H1 (cell line): Measurements from ENCODE around the gene AGAP3. TPM values are rescaled to one million over a fixed set of nuclear protein-coding genes. Genes with fewer than 3 reads are reported as not detected.

ENCODE experiments used
- CTCF ChIA-PET: fragments of 300-600 bp; sonication (Branson Sonifier 250); formaldehyde crosslinking; loops from one replicate; lab custom pipeline; 2021; ENCODE audit not compliant: partially characterized antibody; lab: Charles Lee
- POLR2A ChIA-PET: fragments of 300-600 bp; sonication (Branson Sonifier 250); formaldehyde crosslinking; loops from one replicate; lab custom pipeline; 2021; ENCODE audit warnings: inconsistent platforms; ENCODE audit not compliant: partially characterized antibody; lab: Charles Lee
- DNase-seq, 2 experiments: peaks; one replicate each; pipeline versions ENCODE4 v3.0.0 to v3.0.0-alpha.2; 2010 to 2022; ENCODE audit warnings: low spot score in 2 of 2, low read depth in 1 of 2, mixed read lengths in 1 of 2
- FAIRE-seq: peaks from 2 replicates; lab custom pipeline; 2011; peaks lifted over from hg19 to GRCh38; lab: Jason Lieb, UNC
- H2AFZ ChIP-seq: 2 replicates; pipeline ENCODE4 v1.8.1; 2012; ENCODE audit warnings: low read length, inconsistent platforms
- H2AK5ac ChIP-seq: 2 replicates; pipeline ENCODE4 v1.6.1; 2013; ENCODE audit warnings: low read depth, low read length
- H2BK120ac ChIP-seq: replicated peaks from 2 replicates; pipeline ENCODE3; 2013; ENCODE audit warnings: low read depth, low read length, inconsistent platforms
- H2BK12ac ChIP-seq: 2 replicates; pipeline ENCODE4 v1.6.1; 2013; ENCODE audit warnings: low read depth, low read length
- H2BK15ac ChIP-seq: 2 replicates; pipeline ENCODE4 v1.6.1; 2013; ENCODE audit warnings: low read length
- H2BK20ac ChIP-seq: 2 replicates; pipeline ENCODE4 v1.6.1; 2013; ENCODE audit warnings: low read length
- H2BK5ac ChIP-seq: 2 replicates; pipeline ENCODE4 v1.6.1; 2013; ENCODE audit warnings: low read depth, low read length
- H3K14ac ChIP-seq: 2 replicates; pipeline ENCODE4 v1.6.1; 2013; ENCODE audit warnings: inconsistent platforms; ENCODE audit not compliant: insufficient read length
- H3K18ac ChIP-seq: 2 replicates; pipeline ENCODE4 v1.6.1; 2013; ENCODE audit warnings: low read length; ENCODE audit errors: extremely low read depth
- H3K23ac ChIP-seq: 2 replicates; pipeline ENCODE4 v1.6.1; 2013; ENCODE audit warnings: inconsistent platforms; ENCODE audit not compliant: insufficient read length
- H3K23me2 ChIP-seq: 2 replicates; pipeline ENCODE4 v1.6.1; 2013; ENCODE audit warnings: low read depth, low read length
- H3K27ac ChIP-seq: 2 replicates; pipeline ENCODE4 v1.6.1; 2011; ENCODE audit warnings: low read depth, low read length, inconsistent platforms
- H3K27me3 ChIP-seq, 4 experiments: replicated peaks in 1 of 4; 1 replicate in 1 of 4; 2 replicates in 3 of 4; pipeline versions ENCODE4 v1.6.1 to v1.8.1; 2011 to 2013; ENCODE audit warnings: low read length in 3 of 4, mild to moderate bottlenecking in 3 of 4, inconsistent platforms in 2 of 4, mixed read lengths in 2 of 4, moderate library complexity in 1 of 4; ENCODE audit not compliant: control insufficient read depth in 3 of 4, insufficient read depth in 3 of 4; ENCODE audit errors: extremely low read depth in 1 of 4
- H3K36me3 ChIP-seq, 4 experiments: 2 replicates each; pipeline versions ENCODE4 v1.6.1 to v1.8.1; 2011 to 2013; ENCODE audit warnings: mild to moderate bottlenecking in 4 of 4, low read length in 3 of 4, moderate library complexity in 2 of 4, control low read depth in 1 of 4, inconsistent platforms in 1 of 4; ENCODE audit not compliant: insufficient read depth in 4 of 4, control insufficient read depth in 2 of 4
- H3K4ac ChIP-seq: replicated peaks from 2 replicates; pipeline ENCODE3; 2013; ENCODE audit warnings: low read length, low read depth, mixed read lengths, inconsistent platforms; ENCODE audit not compliant: insufficient read length
- H3K4me1 ChIP-seq, 4 experiments: replicated peaks in 1 of 4; 1 replicate in 1 of 4; 2 replicates in 3 of 4; pipeline versions ENCODE4 v1.6.1 to v1.8.1; 2011 to 2013; ENCODE audit warnings: low read length in 3 of 4, inconsistent platforms in 2 of 4, mixed read lengths in 1 of 4; ENCODE audit not compliant: insufficient read depth in 4 of 4, control insufficient read depth in 3 of 4
- H3K4me2 ChIP-seq, 2 experiments: 2 replicates each; pipeline versions ENCODE4 v1.6.1 to v1.8.1; 2011 to 2013; ENCODE audit warnings: low read depth in 2 of 2, low read length in 2 of 2, control low read depth in 1 of 2, inconsistent platforms in 1 of 2, mild to moderate bottlenecking in 1 of 2; ENCODE audit not compliant: insufficient read depth in 1 of 2
- H3K4me3 ChIP-seq, 4 experiments: fragments of 200-600, 300-600 bp in 1 of 4; sonication (generic), shearing (Covaris generic), sonication (Bioruptor Twin) in 1 of 4; 2 replicates each; pipeline versions ENCODE4 v1.5.1 to v1.8.1; 2011 to 2016; ENCODE audit warnings: low read length in 4 of 4, low read depth in 3 of 4, control low read depth in 2 of 4, inconsistent platforms in 2 of 4, mild to moderate bottlenecking in 2 of 4, mixed read lengths in 1 of 4, moderate library complexity in 1 of 4; ENCODE audit not compliant: insufficient read depth in 2 of 4; ENCODE audit errors: extremely low read depth in 1 of 4
- H3K56ac ChIP-seq: replicated peaks from 2 replicates; pipeline ENCODE3; 2013; ENCODE audit warnings: low read depth, mild to moderate bottlenecking, mixed read lengths, low read length, inconsistent platforms; ENCODE audit not compliant: insufficient read length
- H3K79me1 ChIP-seq: 2 replicates; pipeline ENCODE4 v1.6.1; 2013; ENCODE audit warnings: low read depth, low read length, control low read depth
- H3K79me2 ChIP-seq, 2 experiments: 2 replicates each; pipeline versions ENCODE4 v1.6.1 to v1.8.1; 2012 to 2013; ENCODE audit warnings: low read length in 2 of 2, mild to moderate bottlenecking in 2 of 2, inconsistent platforms in 1 of 2; ENCODE audit not compliant: insufficient read depth in 2 of 2, control insufficient read depth in 1 of 2
- H3K9ac ChIP-seq, 4 experiments: replicated peaks in 1 of 4; 1 replicate in 1 of 4; 2 replicates in 3 of 4; pipeline versions ENCODE4 v1.6.1 to v1.8.1; 2011 to 2013; ENCODE audit warnings: low read depth in 3 of 4, low read length in 3 of 4, control low read depth in 2 of 4, mild to moderate bottlenecking in 2 of 4, moderate library complexity in 2 of 4, inconsistent platforms in 1 of 4; ENCODE audit errors: extremely low read depth in 1 of 4
- H3K9me3 ChIP-seq, 2 experiments: 2 replicates each; pipeline versions ENCODE4 v1.6.1 to v1.8.1; 2012 to 2013; ENCODE audit warnings: mild to moderate bottlenecking in 2 of 2, moderate library complexity in 2 of 2, control low read depth in 1 of 2, inconsistent platforms in 1 of 2, low read depth in 1 of 2, low read length in 1 of 2, mixed read lengths in 1 of 2; ENCODE audit not compliant: insufficient read depth in 2 of 2
- H4K20me1 ChIP-seq, 2 experiments: replicated peaks in 1 of 2; 2 replicates each; pipeline versions ENCODE3 to v1.8.1; 2011 to 2013; ENCODE audit warnings: inconsistent platforms in 2 of 2, low read length in 2 of 2, mild to moderate bottlenecking in 1 of 2; ENCODE audit not compliant: insufficient read depth in 2 of 2, control insufficient read depth in 1 of 2
- H4K5ac ChIP-seq: 2 replicates; pipeline ENCODE4 v1.6.1; 2013; ENCODE audit warnings: low read length, low read depth, mixed read lengths, inconsistent platforms; ENCODE audit not compliant: insufficient read length
- H4K8ac ChIP-seq: 2 replicates; pipeline ENCODE4 v1.8.0; 2013; ENCODE audit warnings: mild to moderate bottlenecking, moderate library complexity, low read length, inconsistent platforms; ENCODE audit not compliant: insufficient read depth; ENCODE audit errors: extremely low read depth
- H4K91ac ChIP-seq: replicated peaks from 2 replicates; pipeline ENCODE3; 2013; ENCODE audit warnings: low read length, mixed read lengths, inconsistent platforms; ENCODE audit not compliant: insufficient read length
- CHD2 ChIP-seq: IDR thresholded peaks from 2 replicates; pipeline ENCODE4 v1.6.1; 2012; ENCODE audit warnings: low read length, improper control_type of control experiment
- FOSL1 ChIP-seq: IDR thresholded peaks from 2 replicates; pipeline ENCODE4 v1.6.1; 2011; ENCODE audit warnings: mild to moderate bottlenecking, low read depth, low read length, moderate library complexity; ENCODE audit not compliant: insufficient read depth
- MAFK ChIP-seq: IDR thresholded peaks from 2 replicates; pipeline ENCODE4 v1.6.1; 2012; ENCODE audit warnings: low read depth, mild to moderate bottlenecking, improper control_type of control experiment, low read length
- POU5F1 ChIP-seq: IDR thresholded peaks from 2 replicates; pipeline ENCODE4 v1.6.1; 2011; ENCODE audit warnings: low read depth, mild to moderate bottlenecking, low read length, moderate library complexity
- RAD21 ChIP-seq, 2 experiments: IDR thresholded peaks in 1 of 2; conservative IDR thresholded peaks in 1 of 2; 2 replicates each; pipeline ENCODE4 v1.6.1; 2011; ENCODE audit warnings: low read depth in 2 of 2, low read length in 2 of 2, improper control_type of control experiment in 1 of 2, inconsistent platforms in 1 of 2, mild to moderate bottlenecking in 1 of 2, moderate library complexity in 1 of 2
- RFX5 ChIP-seq: IDR thresholded peaks from 2 replicates; pipeline ENCODE4 v1.6.1; 2011; ENCODE audit warnings: low read depth, low read length, improper control_type of control experiment, borderline replicate concordance
- RNF2 ChIP-seq: fragments of 200-900, 300-1000 bp; sonication (generic); IDR thresholded peaks from 2 replicates; pipeline ENCODE4 v1.7.1; 2016; ENCODE audit warnings: borderline replicate concordance, low read depth, mild to moderate bottlenecking, antibody characterized with exemption, low read length; ENCODE audit not compliant: poor library complexity, severe bottlenecking; ENCODE audit errors: missing control alignments
- SAP30 ChIP-seq: fragments of 300-600 bp; sonication (generic); IDR thresholded peaks from 2 replicates; pipeline ENCODE4 v1.7.1; 2012; ENCODE audit warnings: low read length, moderate library complexity, mild to moderate bottlenecking, inconsistent platforms; ENCODE audit not compliant: insufficient read depth, insufficient replicate concordance
- WGBS, 2 experiments: shearing (Covaris generic) in 1 of 2; methylation state at CpG; one replicate each; pipeline versions ENCODE4 v1.1.6 to v1.1.7; 2013 to 2015; ENCODE audit warnings: low lambda C conversion rate in 2 of 2, mixed read lengths in 2 of 2, inconsistent platforms in 1 of 2, low coverage in 1 of 2, missing lambda C conversion rate in 1 of 2; ENCODE audit not compliant: insufficient replicate concordance in 2 of 2, insufficient coverage in 1 of 2, insufficient read length in 1 of 2; ENCODE audit errors: extremely low coverage in 1 of 2, missing lambda C conversion rate in 1 of 2; 5-methylcytosine and 5-hydroxymethylcytosine counted together
- polyA plus RNA-seq, 7 experiments: library from polyadenylated mRNA; depleted of rRNA in 3 of 7; stranded (reverse) in 5 of 7; unstranded in 2 of 7; fragments of >200 nt in 5 of 7; fragments of 200-250 nt in 2 of 7; gene quantifications; 1 replicate in 5 of 7; 2 replicates in 1 of 7; 4 replicates in 1 of 7; pipeline versions ENCODE4 v1.2.1 to v1.2.3, GENCODE V29; 2011 to 2013; ENCODE audit warnings: missing spikeins in 2 of 7, mixed read lengths in 2 of 7
- total RNA-seq: library from RNA; stranded (reverse); fragmentation: NEBNext Ultra II Directional; extraction: Animal tissue kit (Norgen Biotek cat#: 25700); gene quantifications from 2 replicates; pipeline ENCODE4 v1.2.1, GENCODE V29; 2021
- TF ChIP-seq, protein P1 (sequence below): IDR thresholded peaks from 2 replicates; pipeline ENCODE4 v1.6.1; 2012; ENCODE audit warnings: inconsistent platforms

The AGAP3 gene
- total and polyA plus RNA-seq, 2 of the 8 experiments (the other 6 are each of a cell fraction or from before 2014, with no cell fraction given) = 66.4 to 120 TPM

DNA sequence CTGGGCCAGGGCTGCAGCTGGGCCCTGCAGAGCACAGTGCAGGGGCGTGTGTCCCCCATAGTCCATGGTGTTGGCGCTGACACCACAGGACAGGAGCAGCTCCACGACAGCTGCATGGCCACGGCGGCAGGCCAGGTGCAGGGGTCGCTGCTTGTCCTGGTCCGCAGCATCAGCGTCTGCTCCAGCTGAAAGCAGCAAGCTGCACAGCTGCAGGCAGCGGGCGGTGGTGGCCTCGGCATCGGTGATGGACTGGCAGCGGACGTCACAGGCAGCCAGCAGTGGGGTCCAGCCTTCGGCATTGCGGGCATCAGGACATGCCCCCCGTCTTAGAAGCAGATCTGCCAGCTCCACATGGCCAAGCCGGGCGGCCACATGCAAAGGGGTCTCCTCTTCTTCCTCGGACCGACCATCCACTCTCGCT is 94.7 kb downstream of the AGAP3 start:
- Histone ChIP-seq H2AFZ (no peak overlapping the region), H3K4me2 (no peak overlapping the region), H4K5ac (no peak overlapping the region), H4K91ac (no peak overlapping the region), H3K18ac (no peak overlapping the region), H3K9ac (no peak overlapping the region), H4K8ac (no peak overlapping the region), H2BK20ac (no peak overlapping the region), H3K9me3 (no peaks in the 10 kb centered on the region), H3K36me3 (no peaks in the 10 kb centered on the region), H3K23me2 (no peaks in the 10 kb centered on the region), H3K79me1 (no peaks in the 10 kb centered on the region), H3K27me3 (peaks cover 0 to 3% (median 0%) of the 10 kb centered on the region in 4 experiments; a peak in 1 of 7 replicates), H3K4ac (no peak overlapping the region), H3K4me3 (no peak overlapping the region), H4K20me1 (peaks cover 0 to 1% of the 10 kb centered on the region in 2 experiments), H3K23ac (no peak overlapping the region), H3K14ac (no peak overlapping the region), H3K27ac (no peak overlapping the region), H2BK15ac (no peak overlapping the region), H2BK120ac (no peak overlapping the region), H3K79me2 (no peaks in the 10 kb centered on the region), H2BK12ac (no peak overlapping the region), H2BK5ac (no peak overlapping the region; the same call in 1 of the 2 replicates)
- 94% methylated on average over 17 of the region's 22 CpGs; no CpG with 5 or more reads in 1 of the 2 experiments for WGBS, 2 experiments
- DNase-seq (no peak), FAIRE-seq (no peak)
- CTCF ChIA-PET = interaction anchor here (0.9 to 3.0 kb wide), 6 partner anchors 9 to 123 kb away, joined by 4 to 17 read pairs (median 4); no protein-coding TSS in a partner anchor
- POLR2A ChIA-PET = interaction anchor here (1.1 kb wide), 1 partner anchor 14 kb away, joined by 3 read pairs; no protein-coding TSS in a partner anchor
- TF ChIP-seq RFX5 = no peak
- TF ChIP-seq, protein P1, sequence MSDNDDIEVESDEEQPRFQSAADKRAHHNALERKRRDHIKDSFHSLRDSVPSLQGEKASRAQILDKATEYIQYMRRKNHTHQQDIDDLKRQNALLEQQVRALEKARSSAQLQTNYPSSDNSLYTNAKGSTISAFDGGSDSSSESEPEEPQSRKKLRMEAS = no peak
- TF ChIP-seq MAFK = no peak
- TF ChIP-seq POU5F1 = no peak
- no peak for TF ChIP-seq RAD21 (IDR thresholded peaks at IDR 0.05 in 1 of 2, conservative IDR thresholded peaks at IDR 0.05 in 1 of 2; ENCODE audit: low read depth in 2 of 2, low read length in 2 of 2)
- TF ChIP-seq CHD2 = no peak
- TF ChIP-seq RNF2 = no peak
- TF ChIP-seq FOSL1 = no peak
- no peak for TF ChIP-seq SAP30
- TF ChIP-seq, all 59 proteins: peak for 0
- Histone ChIP-seq H2AK5ac (no peak overlapping the region), H3K56ac (no peak overlapping the region), H3K4me1 (no peaks in the 10 kb centered on the region)
